Activated B cell treated with CpG ODN at 0.5 μM for 24 hours (primary cell): ENCODE results near the gene HAPSTR1. TPM values are rescaled to one million over a fixed set of nuclear protein-coding genes. Genes with fewer than 3 reads are reported as not detected.

Source experiments
- ATAC-seq: fragments of 200-7000 bp; cut with Tn5 transposase; one replicate; pipeline ENCODE4 v1.10.0; 2021; ENCODE audit warnings: low read depth, mild to moderate bottlenecking, moderate library complexity
- CTCF ChIA-PET: fragments of 350-600 bp; sonication (Branson Sonifier 250); formaldehyde crosslinking; loops from one replicate; lab custom pipeline; 2021; ENCODE audit warnings: antibody characterized with exemption; lab: Charles Lee
- POLR2A ChIA-PET: fragments of 350-600 bp; sonication (Branson Sonifier 250); formaldehyde crosslinking; loops from one replicate; lab custom pipeline; 2021; ENCODE audit warnings: antibody characterized with exemption; lab: Charles Lee
- DNase-seq: peaks from one replicate; pipeline ENCODE4 v3.0.0; 2022
- H3K27ac Mint-ChIP-seq: one replicate; pipeline ENCODE4 v1.8.0; 2020; ENCODE audit warnings: mixed read lengths
- H3K27me3 Mint-ChIP-seq: one replicate; pipeline ENCODE4 v1.8.0; 2021; ENCODE audit warnings: mixed read lengths
- H3K36me3 Mint-ChIP-seq: one replicate; pipeline ENCODE4 v1.8.0; 2021; ENCODE audit warnings: low read depth, mixed read lengths
- H3K4me1 Mint-ChIP-seq: one replicate; pipeline ENCODE4 v1.8.0; 2021; ENCODE audit warnings: mixed read lengths
- H3K4me3 Mint-ChIP-seq: one replicate; pipeline ENCODE4 v1.8.0; 2020; ENCODE audit warnings: mild to moderate bottlenecking, mixed read lengths
- H3K9me3 Mint-ChIP-seq: one replicate; pipeline ENCODE4 v1.8.0; 2020; ENCODE audit warnings: mixed read lengths
- intact Hi-C: fragments of 100-400 bp; cut with micrococcal nuclease; formaldehyde crosslinking; loops from one replicate; pipeline ENCODE4 v1.15.1; 2024
- total RNA-seq: library from RNA; stranded (reverse); gene quantifications from 2 replicates; pipeline ENCODE4 v1.2.3, GENCODE V29; 2022
- TF ChIP-seq, protein P1 (sequence below): fragments of 200-600 bp; IDR thresholded peaks from one replicate; pipeline ENCODE4 v1.8.0; 2022; ENCODE audit warnings: antibody characterized with exemption, mild to moderate bottlenecking

The HAPSTR1 gene
- total RNA-seq, 1 donor from 2014 or later, result 85.6 TPM

DNA sequence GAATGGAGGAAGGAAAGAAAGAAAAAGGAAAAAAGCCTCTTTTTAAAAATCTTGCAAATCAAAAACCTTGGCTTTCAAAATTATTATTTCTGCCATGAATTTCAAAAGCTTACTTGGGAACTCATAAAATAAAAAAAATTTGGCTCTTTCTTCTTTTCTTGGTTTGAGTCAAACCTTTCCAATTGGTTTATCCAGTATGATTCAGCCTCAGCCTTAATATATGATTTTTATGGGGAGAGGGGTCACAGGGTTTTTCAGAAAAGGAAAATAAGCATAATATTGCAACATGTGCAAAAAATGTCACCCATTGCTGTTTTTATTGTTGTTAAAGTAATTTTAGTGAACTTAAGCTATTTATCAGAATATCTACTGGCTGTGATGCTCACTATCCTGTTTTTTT is 31.2 kb upstream of the HAPSTR1 start:
- intact Hi-C loops, result no loop called here
- no peaks in the 10 kb centered on the region for H3K36me3 Mint-ChIP-seq
- DNase-seq (no peak), ATAC-seq (no peak)
- ChIA-PET CTCF (no interaction called here), POLR2A (no interaction called here)
- no peaks in the 10 kb centered on the region for H3K9me3 Mint-ChIP-seq
- no peak overlapping the region for H3K4me3 Mint-ChIP-seq
- H3K27me3 Mint-ChIP-seq, result no peaks in the 10 kb centered on the region
- TF ChIP-seq, protein P1, sequence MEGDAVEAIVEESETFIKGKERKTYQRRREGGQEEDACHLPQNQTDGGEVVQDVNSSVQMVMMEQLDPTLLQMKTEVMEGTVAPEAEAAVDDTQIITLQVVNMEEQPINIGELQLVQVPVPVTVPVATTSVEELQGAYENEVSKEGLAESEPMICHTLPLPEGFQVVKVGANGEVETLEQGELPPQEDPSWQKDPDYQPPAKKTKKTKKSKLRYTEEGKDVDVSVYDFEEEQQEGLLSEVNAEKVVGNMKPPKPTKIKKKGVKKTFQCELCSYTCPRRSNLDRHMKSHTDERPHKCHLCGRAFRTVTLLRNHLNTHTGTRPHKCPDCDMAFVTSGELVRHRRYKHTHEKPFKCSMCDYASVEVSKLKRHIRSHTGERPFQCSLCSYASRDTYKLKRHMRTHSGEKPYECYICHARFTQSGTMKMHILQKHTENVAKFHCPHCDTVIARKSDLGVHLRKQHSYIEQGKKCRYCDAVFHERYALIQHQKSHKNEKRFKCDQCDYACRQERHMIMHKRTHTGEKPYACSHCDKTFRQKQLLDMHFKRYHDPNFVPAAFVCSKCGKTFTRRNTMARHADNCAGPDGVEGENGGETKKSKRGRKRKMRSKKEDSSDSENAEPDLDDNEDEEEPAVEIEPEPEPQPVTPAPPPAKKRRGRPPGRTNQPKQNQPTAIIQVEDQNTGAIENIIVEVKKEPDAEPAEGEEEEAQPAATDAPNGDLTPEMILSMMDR, result no peak
- peaks cover 16% of the 10 kb centered on the region for H3K4me1 Mint-ChIP-seq
- H3K27ac Mint-ChIP-seq, result no peak overlapping the region

GRCh38 chr16:9061358-9061813 is 30.1 kb upstream of the HAPSTR1 start:
- Mint-ChIP-seq H3K27ac (no peak overlapping the region), H3K36me3 (no peaks in the 10 kb centered on the region), H3K27me3 (no peaks in the 10 kb centered on the region), H3K9me3 (no peaks in the 10 kb centered on the region), H3K4me3 (peak overlapping the region; percentile 13), H3K4me1 (peaks cover 16% of the 10 kb centered on the region)
- TF ChIP-seq, protein P1, result no peak
- ChIA-PET CTCF (no interaction called here), POLR2A (interaction anchor here (1.1 kb wide), 1 partner anchor 16 kb away, joined by 3 read pairs; no protein-coding TSS in a partner anchor)
- intact Hi-C loops, result no loop called here
- DNase-seq, result no peak
- no peak for ATAC-seq

GRCh38 chr16:9062301-9062700 is 29.1 kb upstream of the HAPSTR1 start:
- DNase-seq, result no peak
- intact Hi-C loops, result no loop called here
- TF ChIP-seq, protein P1, result no peak
- ATAC-seq, result no peak
- Mint-ChIP-seq H3K4me3 (no peak overlapping the region), H3K4me1 (peaks cover 16% of the 10 kb centered on the region), H3K36me3 (no peaks in the 10 kb centered on the region), H3K9me3 (no peaks in the 10 kb centered on the region), H3K27me3 (no peaks in the 10 kb centered on the region), H3K27ac (no peak overlapping the region)
- ChIA-PET CTCF (no interaction called here), POLR2A (interaction anchor here (1.1 kb wide), 1 partner anchor 15 kb away, joined by 3 read pairs; no protein-coding TSS in a partner anchor)

GRCh38 chr16:9065077-9065476 is 26.4 kb upstream of the HAPSTR1 start:
- ChIA-PET POLR2A (interaction anchor here (0.7 kb wide), 1 partner anchor 28 kb away, joined by 7 read pairs; no protein-coding TSS in a partner anchor), CTCF (no interaction called here)
- H3K4me3 Mint-ChIP-seq, result no peak overlapping the region
- DNase-seq, result no peak
- no peaks in the 10 kb centered on the region for H3K27me3 Mint-ChIP-seq
- TF ChIP-seq, protein P1, result no peak
- no peaks in the 10 kb centered on the region for H3K9me3 Mint-ChIP-seq
- ATAC-seq, result no peak
- intact Hi-C loops, result no loop called here
- H3K36me3 Mint-ChIP-seq, result no peaks in the 10 kb centered on the region
- H3K4me1 Mint-ChIP-seq, result peaks cover 16% of the 10 kb centered on the region
- H3K27ac Mint-ChIP-seq, result no peak overlapping the region

DNA sequence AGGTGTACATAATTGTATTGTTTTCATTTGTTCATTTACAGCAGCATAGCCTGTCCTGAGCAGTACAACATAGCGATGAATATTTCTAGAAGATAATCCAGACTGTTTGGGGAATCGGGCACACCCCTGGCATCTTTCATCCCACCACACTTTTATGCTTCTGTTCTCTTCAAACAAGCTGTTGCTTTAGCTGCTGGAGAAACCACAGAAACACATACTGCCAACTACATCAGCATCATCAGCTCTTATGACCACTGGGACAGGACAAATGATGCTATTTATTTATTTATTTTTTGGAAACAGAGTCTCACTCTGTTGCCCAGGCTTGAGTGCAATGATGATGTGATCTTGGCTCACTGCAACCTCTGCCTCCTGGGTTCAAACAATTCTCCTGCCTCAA is 22.6 kb upstream of the HAPSTR1 start:
- H3K27me3 Mint-ChIP-seq, result no peaks in the 10 kb centered on the region
- intact Hi-C loops, result no loop called here
- H3K4me3 Mint-ChIP-seq, result no peak overlapping the region
- H3K4me1 Mint-ChIP-seq, result peaks cover 9% of the 10 kb centered on the region
- no peak for DNase-seq
- ATAC-seq, result no peak
- ChIA-PET POLR2A (no interaction called here), CTCF (no interaction called here)
- no peak overlapping the region for H3K27ac Mint-ChIP-seq
- H3K36me3 Mint-ChIP-seq, result no peaks in the 10 kb centered on the region
- TF ChIP-seq, protein P1, result no peak
- H3K9me3 Mint-ChIP-seq, result no peaks in the 10 kb centered on the region
